OCI-LY1 (cell line): Measurements from ENCODE around the gene KCP.

Experiments
- EZH2 ChIP-seq: fragments of 200-600 bp; sonication (generic), shearing (Covaris generic); IDR thresholded peaks from 2 replicates; pipeline ENCODE4 v1.8.0; 2017; ENCODE audit warnings: borderline replicate concordance, mixed run types, mild to moderate bottlenecking, antibody characterized with exemption, low read length, moderate library complexity, mixed read lengths
- TF ChIP-seq, protein P1 (sequence below): fragments of 200-600 bp; sonication (generic), shearing (Covaris generic); IDR thresholded peaks from 2 replicates; pipeline ENCODE4 v1.5.1; 2017; ENCODE audit warnings: mild to moderate bottlenecking, antibody characterized with exemption, low read length, moderate library complexity, mixed read lengths

GRCh38 chr7:128865996-128866877 is 44.3 kb downstream of the KCP start:
- TF ChIP-seq, protein P1, sequence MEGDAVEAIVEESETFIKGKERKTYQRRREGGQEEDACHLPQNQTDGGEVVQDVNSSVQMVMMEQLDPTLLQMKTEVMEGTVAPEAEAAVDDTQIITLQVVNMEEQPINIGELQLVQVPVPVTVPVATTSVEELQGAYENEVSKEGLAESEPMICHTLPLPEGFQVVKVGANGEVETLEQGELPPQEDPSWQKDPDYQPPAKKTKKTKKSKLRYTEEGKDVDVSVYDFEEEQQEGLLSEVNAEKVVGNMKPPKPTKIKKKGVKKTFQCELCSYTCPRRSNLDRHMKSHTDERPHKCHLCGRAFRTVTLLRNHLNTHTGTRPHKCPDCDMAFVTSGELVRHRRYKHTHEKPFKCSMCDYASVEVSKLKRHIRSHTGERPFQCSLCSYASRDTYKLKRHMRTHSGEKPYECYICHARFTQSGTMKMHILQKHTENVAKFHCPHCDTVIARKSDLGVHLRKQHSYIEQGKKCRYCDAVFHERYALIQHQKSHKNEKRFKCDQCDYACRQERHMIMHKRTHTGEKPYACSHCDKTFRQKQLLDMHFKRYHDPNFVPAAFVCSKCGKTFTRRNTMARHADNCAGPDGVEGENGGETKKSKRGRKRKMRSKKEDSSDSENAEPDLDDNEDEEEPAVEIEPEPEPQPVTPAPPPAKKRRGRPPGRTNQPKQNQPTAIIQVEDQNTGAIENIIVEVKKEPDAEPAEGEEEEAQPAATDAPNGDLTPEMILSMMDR, result no peak
- TF ChIP-seq EZH2, result no peak
